PC-3 (cell line): ENCODE measurements around the gene C22orf39. TPM values are rescaled to one million over a fixed set of nuclear protein-coding genes. Genes with fewer than 3 reads are reported as not detected.

ENCODE experiments used
- ATAC-seq: fragments of 200-7000 bp; cut with Tn5 transposase; 2 replicates; pipeline ENCODE4 v1.9.1; 2020; ENCODE audit warnings: mild to moderate bottlenecking, moderate library complexity
- BruUV-seq: library from RNA; stranded (reverse); fragments of 400-500 nt; replicated peaks from 2 replicates; lab custom pipeline; 2021; lab: Mats Ljungman, UMichigan
- CTCF ChIA-PET: fragments of 300-600 bp; sonication (Branson Sonifier 250); formaldehyde crosslinking; loops from one replicate; lab custom pipeline; 2022; ENCODE audit warnings: antibody characterized with exemption; lab: Charles Lee
- POLR2A ChIA-PET: fragments of 300-600 bp; sonication (Branson Sonifier 250); formaldehyde crosslinking; loops from one replicate; lab custom pipeline; 2022; ENCODE audit warnings: antibody characterized with exemption; ENCODE audit not compliant: unreplicated experiment; lab: Charles Lee
- DNase-seq: peaks from one replicate; pipeline ENCODE4 v3.0.0-alpha.2; 2015
- H2AFZ ChIP-seq: fragments of 300-600 bp; sonication (generic); 2 replicates; pipeline ENCODE4 v1.6.0; 2016; ENCODE audit warnings: antibody characterized with exemption, low read length
- H3F3A ChIP-seq: fragments of 300-600 bp; sonication (generic); one replicate; pipeline ENCODE4 v1.6.0; 2017; ENCODE audit warnings: antibody characterized with exemption, low read length, control low read depth, mild to moderate bottlenecking; ENCODE audit not compliant: unreplicated experiment
- H3K27ac ChIP-seq: fragments of 300-600 bp; sonication (generic); 2 replicates; pipeline ENCODE4 v1.5.1; 2016; ENCODE audit warnings: mild to moderate bottlenecking, low read length
- H3K27me3 ChIP-seq: fragments of 300-600 bp; sonication (generic); 2 replicates; pipeline ENCODE4 v1.6.1; 2016; ENCODE audit warnings: low read length, mixed read lengths
- H3K36me3 ChIP-seq: fragments of 300-600 bp; sonication (generic); 2 replicates; pipeline ENCODE4 v1.6.1; 2016; ENCODE audit warnings: low read depth, mixed run types, low read length, mixed read lengths
- H3K4me1 ChIP-seq: fragments of 300-600 bp; sonication (generic); 2 replicates; pipeline ENCODE4 v1.5.1; 2016; ENCODE audit warnings: low read length; ENCODE audit not compliant: insufficient read depth
- H3K4me2 ChIP-seq: fragments of 300-600 bp; sonication (generic); 2 replicates; pipeline ENCODE4 v1.6.0; 2016; ENCODE audit warnings: low read length
- H3K4me3 ChIP-seq: fragments of 300-600 bp; sonication (generic); 2 replicates; pipeline ENCODE4 v1.5.1; 2016; ENCODE audit warnings: mild to moderate bottlenecking, low read length, mixed read lengths
- H3K79me2 ChIP-seq: fragments of 300-600 bp; sonication (generic); 2 replicates; pipeline ENCODE4 v1.6.1; 2017; ENCODE audit warnings: low read length, mixed read lengths
- H3K9ac ChIP-seq: fragments of 300-600 bp; sonication (generic); 2 replicates; pipeline ENCODE4 v1.6.0; 2016; ENCODE audit warnings: mild to moderate bottlenecking, low read length
- H3K9me2 ChIP-seq: fragments of 300-600 bp; sonication (generic); replicated peaks from 2 replicates; pipeline ENCODE4 v1.6.1; 2016; ENCODE audit warnings: mixed run types, low read length, mixed read lengths
- H3K9me3 ChIP-seq: fragments of 300-600 bp; sonication (generic); 2 replicates; pipeline ENCODE4 v1.6.1; 2016; ENCODE audit warnings: low read length, mixed read lengths
- H4K20me1 ChIP-seq: fragments of 300-600 bp; sonication (generic); 2 replicates; pipeline ENCODE4 v1.6.1; 2016; ENCODE audit warnings: low read length, mixed read lengths
- CTCF ChIP-seq: fragments of 300-600 bp; sonication (generic); conservative IDR thresholded peaks from 2 replicates; pipeline ENCODE4 v1.5.1; 2017; ENCODE audit warnings: antibody characterized with exemption, low read depth, mild to moderate bottlenecking, low read length
- EZH2 ChIP-seq: fragments of 300-600 bp; sonication (generic); IDR thresholded peaks from one replicate; pipeline ENCODE4 v1.6.1; 2017; ENCODE audit warnings: antibody characterized with exemption, mild to moderate bottlenecking, low read length; ENCODE audit not compliant: unreplicated experiment
- EZH2phosphoT487 ChIP-seq: fragments of 300-600 bp; sonication (generic); IDR thresholded peaks from 2 replicates; pipeline ENCODE4 v1.6.1; 2018; ENCODE audit warnings: mild to moderate bottlenecking, antibody characterized with exemption, low read length, borderline replicate concordance
- intact Hi-C: fragments of 100-400 bp; cut with micrococcal nuclease; formaldehyde crosslinking; loops from 2 replicates; pipeline ENCODE4 v1.9.0; 2023
- total RNA-seq: library from RNA; depleted of rRNA; stranded (reverse); fragments of >200 nt; gene quantifications from 2 replicates; pipeline ENCODE4 v1.2.3, GENCODE V29; 2014

C22orf39 gene
- total RNA-seq, 1 experiment from 2014 or later, result 25.0 TPM

DNA sequence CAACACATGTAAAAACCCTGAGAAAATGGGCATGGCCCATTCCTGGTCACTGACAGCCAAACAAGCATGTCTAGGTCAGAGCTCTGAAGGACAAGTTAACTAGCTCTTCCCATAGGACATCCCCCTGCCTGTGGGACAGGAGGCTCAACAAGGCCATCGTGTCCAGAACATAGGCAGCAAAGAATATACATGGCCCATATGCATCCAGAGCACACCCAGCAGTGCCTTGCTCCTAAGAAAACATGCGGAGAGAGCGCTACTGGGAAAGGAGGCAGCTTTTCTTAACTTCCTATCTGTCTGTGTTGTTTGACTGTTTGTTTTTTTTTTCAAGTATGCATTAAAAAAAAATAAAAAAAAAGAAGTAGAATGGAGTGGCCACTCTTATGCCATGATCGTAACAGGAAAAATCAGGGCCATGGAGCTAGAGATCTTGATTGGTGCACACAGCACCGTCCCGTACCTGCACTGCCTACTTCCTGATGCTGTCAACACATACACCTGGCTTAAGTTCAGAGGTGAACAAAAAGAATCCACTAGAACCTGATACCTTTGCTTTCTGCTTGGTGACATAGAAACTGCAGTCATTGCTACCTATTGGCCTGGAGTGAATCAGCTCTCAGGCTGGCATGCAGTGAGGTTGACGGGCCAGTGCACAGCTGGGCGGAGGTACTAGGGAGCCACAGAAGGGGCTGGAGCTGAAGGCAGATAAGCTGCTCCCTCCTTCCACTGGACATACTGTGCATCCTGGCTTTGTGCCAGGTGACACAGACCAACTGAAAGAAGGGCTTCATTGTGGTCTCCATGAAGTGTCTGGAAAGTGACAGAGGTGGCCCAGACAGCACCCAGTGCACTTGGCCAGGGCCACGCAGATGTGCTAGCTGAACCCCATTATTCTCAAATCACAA is 19.6 kb upstream of the C22orf39 start:
- TF ChIP-seq EZH2 (no peak), EZH2phosphoT487 (no peak), CTCF (no peak)
- intact Hi-C loops, result no loop called here
- CTCF ChIA-PET, result no interaction called here
- H3K79me2 ChIP-seq, result 0 out of 2 replicates have a peak, but pooled peaks cover 3% of the 10 kb centered on the region
- H4K20me1 ChIP-seq, result no peaks in the 10 kb centered on the region
- H3K9me3 ChIP-seq, result no peaks in the 10 kb centered on the region
- BruUV-seq, result no TSS peak
- H3K27me3 ChIP-seq, result no peaks in the 10 kb centered on the region
- H3K4me1 ChIP-seq, result no peaks in the 10 kb centered on the region
- ATAC-seq (no peak), DNase-seq (no peak)
- H3K9me2 ChIP-seq, result no peaks in the 10 kb centered on the region
- no peak overlapping the region for H3K4me2 ChIP-seq
- no peak overlapping the region for H3K4me3 ChIP-seq
- H3K36me3 ChIP-seq, result peaks cover 57% of the 10 kb centered on the region
- H3K9ac ChIP-seq, result no peak overlapping the region
- H3F3A ChIP-seq, result no peaks in the 10 kb centered on the region
- H2AFZ ChIP-seq, result no peak overlapping the region
- no peak overlapping the region for H3K27ac ChIP-seq
- POLR2A ChIA-PET, result interaction anchor here (0.7 kb wide), 1 partner anchor 9 kb away, joined by 10 read pairs; no protein-coding TSS in a partner anchor

DNA sequence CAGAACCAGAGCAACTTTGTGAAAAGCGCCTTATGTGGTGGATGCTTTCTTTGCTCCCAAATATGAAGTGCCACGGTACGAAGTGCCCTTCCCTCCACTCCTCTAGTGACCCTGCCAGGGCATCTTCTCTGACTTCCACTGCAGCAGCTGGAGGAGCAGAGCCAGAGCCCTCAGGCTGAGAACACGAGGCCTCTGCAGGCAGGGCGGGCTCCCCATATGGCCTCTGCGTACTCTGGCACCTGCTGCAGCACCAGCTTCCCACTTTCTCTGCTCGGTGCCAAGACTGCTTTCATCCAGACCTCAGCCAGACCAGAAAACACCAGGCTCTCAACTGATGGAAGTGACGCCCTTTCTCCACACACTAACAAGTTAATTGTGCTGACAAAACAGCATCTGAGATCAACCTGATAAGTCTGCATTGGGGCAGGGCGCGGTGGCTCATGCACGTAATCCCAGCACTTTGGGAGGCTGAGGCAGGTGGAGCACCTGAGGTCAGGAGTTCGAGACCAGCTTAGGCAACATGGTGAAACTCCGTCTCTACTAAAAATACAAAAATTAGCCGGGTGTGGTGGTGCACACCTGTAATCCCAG is 18.7 kb upstream of the C22orf39 start:
- H3K9me2 ChIP-seq, result no peaks in the 10 kb centered on the region
- no peak for TF ChIP-seq EZH2
- no peak for TF ChIP-seq EZH2phosphoT487
- TF ChIP-seq CTCF, result no peak
- no peaks in the 10 kb centered on the region for H3F3A ChIP-seq
- no peak overlapping the region for H3K4me2 ChIP-seq
- DNase-seq, result no peak
- intact Hi-C loops, result no loop called here
- no peaks in the 10 kb centered on the region for H3K27me3 ChIP-seq
- H3K9ac ChIP-seq, result no peak overlapping the region
- no peaks in the 10 kb centered on the region for H3K4me1 ChIP-seq
- H3K9me3 ChIP-seq, result no peaks in the 10 kb centered on the region
- POLR2A ChIA-PET, result interaction anchor here (0.6 to 0.7 kb wide), 2 partner anchors 8 to 1083 kb away, joined by 6 to 10 read pairs; no protein-coding TSS in a partner anchor
- BruUV-seq, result no TSS peak
- no peak overlapping the region for H3K27ac ChIP-seq
- H3K36me3 ChIP-seq, result peaks cover 51% of the 10 kb centered on the region
- no peaks in the 10 kb centered on the region for H3K79me2 ChIP-seq
- CTCF ChIA-PET, result no interaction called here
- no peaks in the 10 kb centered on the region for H4K20me1 ChIP-seq
- H2AFZ ChIP-seq, result no peak overlapping the region
- ATAC-seq, result no peak
- H3K4me3 ChIP-seq, result no peak overlapping the region

DNA sequence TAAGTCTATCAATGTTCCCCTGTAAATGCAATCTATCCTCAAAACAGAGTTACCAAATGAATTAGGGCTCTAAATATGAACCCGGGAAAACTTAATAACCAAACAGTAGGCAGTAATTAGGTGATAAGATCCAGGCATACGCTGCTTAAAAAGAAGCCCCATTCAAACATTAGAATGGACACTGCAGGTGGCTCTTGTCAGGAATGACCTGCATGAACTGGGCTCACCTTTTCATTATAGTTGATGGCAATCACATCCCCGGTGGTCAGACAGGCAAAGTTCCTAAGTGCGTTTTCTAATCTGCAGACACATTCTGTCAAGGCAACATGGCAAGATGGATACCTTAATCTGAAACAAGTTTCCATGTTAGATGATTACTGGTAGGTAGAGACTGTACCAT is 17.5 kb upstream of the C22orf39 start:
- no peak overlapping the region for H3K9ac ChIP-seq
- ChIA-PET POLR2A (no interaction called here), CTCF (no interaction called here)
- H3K79me2 ChIP-seq, result no peaks in the 10 kb centered on the region
- H2AFZ ChIP-seq, result no peak overlapping the region
- H3K9me2 ChIP-seq, result no peaks in the 10 kb centered on the region
- no TSS peak for BruUV-seq
- intact Hi-C loops, result no loop called here
- H3K4me3 ChIP-seq, result no peak overlapping the region
- no peaks in the 10 kb centered on the region for H3K4me1 ChIP-seq
- no peak for DNase-seq
- no peaks in the 10 kb centered on the region for H4K20me1 ChIP-seq
- no peak for TF ChIP-seq CTCF
- TF ChIP-seq EZH2phosphoT487, result no peak
- TF ChIP-seq EZH2, result no peak
- no peak overlapping the region for H3K27ac ChIP-seq
- no peaks in the 10 kb centered on the region for H3F3A ChIP-seq
- no peak overlapping the region for H3K4me2 ChIP-seq
- no peaks in the 10 kb centered on the region for H3K27me3 ChIP-seq
- H3K9me3 ChIP-seq, result no peaks in the 10 kb centered on the region
- peaks cover 44% of the 10 kb centered on the region for H3K36me3 ChIP-seq
- no peak for ATAC-seq
